Keratinocyte (primary cell): Measurements from ENCODE around the gene RANBP9. TPM values are rescaled to one million over a fixed set of nuclear protein-coding genes. Genes with fewer than 3 reads are reported as not detected.

Experiments used
- DNase-seq: peaks from one replicate; pipeline ENCODE4 v3.0.0-alpha.2; 2011; ENCODE audit warnings: low read depth, missing footprints, low spot score
- FAIRE-seq: peaks from 2 replicates; lab custom pipeline; 2011; peaks lifted over from hg19 to GRCh38; lab: Jason Lieb, UNC
- H2AFZ ChIP-seq: 2 replicates; pipeline ENCODE4 v1.6.0; 2012; ENCODE audit warnings: low read length, control low read depth, inconsistent platforms; ENCODE audit not compliant: control insufficient read depth
- H3K27ac ChIP-seq: 2 replicates; pipeline ENCODE4 v1.5.1; 2011; ENCODE audit warnings: low read length; ENCODE audit not compliant: control insufficient read depth, insufficient read depth
- H3K27me3 ChIP-seq: 3 replicates; pipeline ENCODE4 v1.6.0; 2011; ENCODE audit warnings: low read length; ENCODE audit not compliant: control insufficient read depth, insufficient read depth; ENCODE audit errors: extremely low read depth
- H3K36me3 ChIP-seq, 2 experiments: 2 replicates in 1 of 2; 3 replicates in 1 of 2; pipeline ENCODE4 v1.5.1; 2011; ENCODE audit warnings: low read length in 2 of 2, mild to moderate bottlenecking in 1 of 2; ENCODE audit not compliant: control insufficient read depth in 2 of 2, insufficient read depth in 2 of 2; ENCODE audit errors: extremely low read depth in 1 of 2
- H3K4me1 ChIP-seq: 3 replicates; pipeline ENCODE4 v1.5.1; 2011; ENCODE audit warnings: low read length; ENCODE audit not compliant: control insufficient read depth, insufficient read depth; ENCODE audit errors: extremely low read depth
- H3K4me2 ChIP-seq: 3 replicates; pipeline ENCODE4 v1.6.0; 2011; ENCODE audit warnings: low read depth, low read length; ENCODE audit not compliant: control insufficient read depth, insufficient read depth; ENCODE audit errors: extremely low read depth
- H3K4me3 ChIP-seq, 3 experiments: fragments of 200-600 bp in 1 of 3; sonication (generic) in 1 of 3; 2 replicates in 2 of 3; 3 replicates in 1 of 3; pipeline ENCODE4 v1.5.1; 2011 to 2016; ENCODE audit warnings: low read length in 3 of 3, mild to moderate bottlenecking in 3 of 3, control low read depth in 2 of 3, inconsistent platforms in 1 of 3, low read depth in 1 of 3, mixed read lengths in 1 of 3, mixed run types in 1 of 3, moderate library complexity in 1 of 3; ENCODE audit not compliant: control insufficient read depth in 2 of 3, insufficient read depth in 2 of 3; ENCODE audit errors: extremely low read depth in 1 of 3
- H3K79me2 ChIP-seq: 2 replicates; pipeline ENCODE4 v1.6.0; 2012; ENCODE audit warnings: low read length; ENCODE audit not compliant: control insufficient read depth, insufficient read depth
- H3K9ac ChIP-seq: 3 replicates; pipeline ENCODE4 v1.6.0; 2011; ENCODE audit warnings: low read length; ENCODE audit not compliant: control insufficient read depth, insufficient read depth; ENCODE audit errors: extremely low read depth
- H3K9me1 ChIP-seq: 3 replicates; pipeline ENCODE4 v1.6.0; 2011; ENCODE audit warnings: low read length; ENCODE audit not compliant: control insufficient read depth, insufficient read depth; ENCODE audit errors: extremely low read depth
- H3K9me3 ChIP-seq: 2 replicates; pipeline ENCODE4 v1.5.1; 2012; ENCODE audit warnings: low read depth, low read length; ENCODE audit not compliant: control insufficient read depth
- H4K20me1 ChIP-seq: 3 replicates; pipeline ENCODE4 v1.6.0; 2011; ENCODE audit warnings: low read length; ENCODE audit not compliant: control insufficient read depth, insufficient read depth; ENCODE audit errors: extremely low read depth
- CTCF ChIP-seq, 3 experiments: IDR thresholded peaks in 1 of 3; conservative IDR thresholded peaks in 1 of 3; optimal IDR thresholded peaks in 1 of 3; 2 replicates in 2 of 3; 3 replicates in 1 of 3; pipeline versions ENCODE3 to v1.5.1; 2011; ENCODE audit warnings: low read length in 3 of 3, mild to moderate bottlenecking in 3 of 3, moderate library complexity in 2 of 3, control low read depth in 1 of 3, inconsistent platforms in 1 of 3; ENCODE audit not compliant: insufficient read depth in 2 of 3; ENCODE audit errors: extremely low read depth in 1 of 3
- EZH2 ChIP-seq: IDR thresholded peaks from one replicate; pipeline ENCODE4 v1.6.1; 2012; ENCODE audit warnings: inconsistent platforms, mild to moderate bottlenecking, low read length, moderate library complexity
- dilution Hi-C: fragments of 300-500 bp; cut with MboI; formaldehyde crosslinking; loops from one replicate; pipeline ENCODE4 v1.7.0; 2020; ENCODE audit warnings: low sequenced_read_pairs; ENCODE audit not compliant: extremely low pct_ligation_motif_present
- polyA plus RNA-seq, 5 experiments: library from polyadenylated mRNA; depleted of rRNA in 3 of 5; stranded (reverse) in 3 of 5; stranded (forward) in 1 of 5; unstranded in 1 of 5; fragments of >200 nt; gene quantifications; 1 replicate in 1 of 5; 2 replicates in 3 of 5; 3 replicates in 1 of 5; pipeline versions ENCODE4 v1.2.1 to v1.2.3, GENCODE V29; 2011 to 2012; ENCODE audit warnings: missing spikeins in 2 of 5, low read depth in 1 of 5, low replicate concordance in 1 of 5

The RANBP9 gene
- polyA plus RNA-seq, 1 donor (not counting 4 experiments of a cell fraction or from before 2014, with no cell fraction given) = 36.7 TPM

GRCh38 chr6:13722880-13723279 is 11.2 kb upstream of the RANBP9 start:
- Histone ChIP-seq H3K9ac (no peak overlapping the region), H2AFZ (no peak overlapping the region), H3K27ac (no peak overlapping the region), H3K4me2 (no peak overlapping the region), H3K27me3 (no peaks in the 10 kb centered on the region), H3K9me1 (peaks cover 3% of the 10 kb centered on the region), H3K9me3 (no peaks in the 10 kb centered on the region), H3K4me3 (no peak overlapping the region), H3K4me1 (peaks cover 34% of the 10 kb centered on the region), H3K79me2 (no peaks in the 10 kb centered on the region), H3K36me3 (no peaks in the 10 kb centered on the region), H4K20me1 (no peaks in the 10 kb centered on the region)
- DNase-seq = no peak
- TF ChIP-seq EZH2 (no peak), CTCF (optimal IDR thresholded peaks at IDR 0.05 in 1 of 3, IDR thresholded peaks at IDR 0.05 in 1 of 3, conservative IDR thresholded peaks at IDR 0.05 in 1 of 3; ENCODE audit: extremely low read depth in 1 of 3, insufficient read depth in 2 of 3, low read length in 3 of 3) (no peak)
- dilution Hi-C loops = no loop called here
- no peak for FAIRE-seq

- Histone ChIP-seq H3K9me1 (no peaks in the 10 kb centered on the region), H3K4me2 (no peak overlapping the region), H3K27ac (no peak overlapping the region), H3K27me3 (no peaks in the 10 kb centered on the region), H3K4me1 (peaks cover 3% of the 10 kb centered on the region), H3K79me2 (no peaks in the 10 kb centered on the region), H3K4me3 (no peak overlapping the region), H3K9ac (no peak overlapping the region), H3K36me3 (no peaks in the 10 kb centered on the region), H2AFZ (no peak overlapping the region), H4K20me1 (no peaks in the 10 kb centered on the region), H3K9me3 (no peaks in the 10 kb centered on the region)
- no peak for DNase-seq
- TF ChIP-seq EZH2 (no peak), CTCF (optimal IDR thresholded peaks at IDR 0.05 in 1 of 3, IDR thresholded peaks at IDR 0.05 in 1 of 3, conservative IDR thresholded peaks at IDR 0.05 in 1 of 3; ENCODE audit: extremely low read depth in 1 of 3, insufficient read depth in 2 of 3, low read length in 3 of 3) (no peak)
- FAIRE-seq = no peak
- dilution Hi-C loops = no loop called here
These were observed 6.5 kb upstream of the RANBP9 start for GRCh38 chr6:13718123-13718458.
